Hindlimb muscle (tissue), 1 donor: ENCODE results near the gene GNGT1. TPM values are rescaled to one million over a fixed set of nuclear protein-coding genes. Genes with fewer than 3 reads are reported as not detected.

Experiments
- DNase-seq: peaks from one replicate; pipeline ENCODE4 v3.0.0-alpha.2; 2013
- polyA plus RNA-seq: library from polyadenylated mRNA; unstranded; fragments of 120-200 nt; gene quantifications from one replicate; pipeline ENCODE4 v1.2.1, GENCODE V29; 2013; ENCODE audit not compliant: insufficient read length

The GNGT1 gene
- polyA plus RNA-seq, 1 donor = not detected

- DNase-seq = no peak
Observed at GRCh38 chr7:93943816-93944540, 37.6 kb downstream of the GNGT1 start.

- no peak for DNase-seq
Observed at GRCh38 chr7:93944673-93945072, 38.3 kb downstream of the GNGT1 start.

- DNase-seq = no peak
Observed at GRCh38 chr7:93945083-93945482, 38.7 kb downstream of the GNGT1 start.

GRCh38 chr7:93945756-93946535, 39.6 kb downstream of the GNGT1 start:
- DNase-seq = no peak

- no peak for DNase-seq
Observed at GRCh38 chr7:93948106-93948505, 41.7 kb downstream of the GNGT1 start.

GRCh38 chr7:93948873-93949272, 42.5 kb downstream of the GNGT1 start:
- no peak for DNase-seq

GRCh38 chr7:93949423-93949822, 43.1 kb downstream of the GNGT1 start:
- no peak for DNase-seq

GRCh38 chr7:93955304-93955703, 48.9 kb downstream of the GNGT1 start:
- DNase-seq = no peak

- DNase-seq = no peak
Observed at GRCh38 chr7:93957767-93958166, 51.4 kb downstream of the GNGT1 start.

- no peak for DNase-seq
Observed at GRCh38 chr7:93958216-93958615, 51.8 kb downstream of the GNGT1 start.

GRCh38 chr7:93958651-93959050, 52.3 kb downstream of the GNGT1 start:
- no peak for DNase-seq

Other genes starting within 250 kb of the GNGT1 start
- 1.8 TPM for gene TFPI2, start 15.8 kb upstream of the GNGT1 start, polyA plus RNA-seq
- gene GNG11, start 15.2 kb downstream of the GNGT1 start, polyA plus RNA-seq = 24.7 TPM
- gene BET1, start 97.8 kb downstream of the GNGT1 start, polyA plus RNA-seq = 23.4 TPM